CD4-positive, CD25-positive, alpha-beta regulatory T cell (primary cell): Measurements from ENCODE around the gene GGA2. TPM values are rescaled to one million over a fixed set of nuclear protein-coding genes. Genes with fewer than 3 reads are reported as not detected.

Source experiments
- ATAC-seq, 2 donors: fragments of 150-1000 bp; cut with Tn5 transposase; one replicate each; pipeline ENCODE4 v1.10.0; 2021; ENCODE audit warnings: low read depth in 2 of 2, moderate number of reproducible peaks in 2 of 2, moderate library complexity in 1 of 2
- DNase-seq, 3 donors: peaks; one replicate each; pipeline versions ENCODE4 v3.0.0 to v3.0.0-alpha.2; 2012 to 2022; ENCODE audit warnings: mixed read lengths in 1 of 3
- H3K27ac ChIP-seq: one replicate; pipeline ENCODE4 v1.7.0; 2013; ENCODE audit warnings: mild to moderate bottlenecking, low read length; ENCODE audit not compliant: insufficient read depth, poor library complexity, severe bottlenecking
- H3K27me3 ChIP-seq: one replicate; pipeline ENCODE4 v1.7.0; 2013; ENCODE audit warnings: low read length; ENCODE audit not compliant: control insufficient read depth, insufficient read depth
- H3K36me3 ChIP-seq: one replicate; pipeline ENCODE4 v1.7.0; 2013; ENCODE audit warnings: mild to moderate bottlenecking, low read length, moderate library complexity; ENCODE audit not compliant: control insufficient read depth, insufficient read depth
- H3K4me1 ChIP-seq: 2 replicates; pipeline ENCODE4 v1.7.0; 2013; ENCODE audit warnings: mild to moderate bottlenecking, low read length; ENCODE audit not compliant: insufficient read depth, control insufficient read depth, poor library complexity, severe bottlenecking
- H3K4me3 ChIP-seq: one replicate; pipeline ENCODE4 v1.7.0; 2013; ENCODE audit warnings: low read depth, mild to moderate bottlenecking, low read length, moderate library complexity
- H3K9me3 ChIP-seq, 2 experiments: 1 replicate in 1 of 2; 2 replicates in 1 of 2; pipeline ENCODE4 v1.7.0; 2013; ENCODE audit warnings: low read length in 2 of 2, mild to moderate bottlenecking in 1 of 2, moderate library complexity in 1 of 2; ENCODE audit not compliant: control insufficient read depth in 2 of 2
- H3K27ac Mint-ChIP-seq, 3 donors: one replicate each; pipeline ENCODE4 v1.8.0; 2020 to 2022; ENCODE audit warnings: mild to moderate bottlenecking in 3 of 3, mixed read lengths in 3 of 3, moderate library complexity in 2 of 3
- H3K27me3 Mint-ChIP-seq: one replicate; pipeline ENCODE4 v1.8.0; 2022; ENCODE audit warnings: mild to moderate bottlenecking, mixed read lengths
- H3K36me3 Mint-ChIP-seq: one replicate; pipeline ENCODE4 v1.8.0; 2020; ENCODE audit warnings: mixed read lengths
- H3K4me1 Mint-ChIP-seq, 4 donors: one replicate each; pipeline ENCODE4 v1.8.0; 2020 to 2022; ENCODE audit warnings: mixed read lengths in 4 of 4, mild to moderate bottlenecking in 1 of 4
- H3K4me3 Mint-ChIP-seq, 4 donors: one replicate each; pipeline ENCODE4 v1.8.0; 2020 to 2022; ENCODE audit warnings: mild to moderate bottlenecking in 4 of 4, mixed read lengths in 4 of 4, moderate library complexity in 3 of 4
- H3K9me3 Mint-ChIP-seq, 7 donors: one replicate each; pipeline ENCODE4 v1.8.0; 2020 to 2022; ENCODE audit warnings: mixed read lengths in 7 of 7, mild to moderate bottlenecking in 3 of 7, moderate library complexity in 2 of 7
- polyA plus RNA-seq, 4 donors: library from polyadenylated mRNA; unstranded; fragments of 300-500 nt; fragmentation: Illumina TruSeq; gene quantifications; one replicate each; pipeline ENCODE4 v1.2.3, GENCODE V29; 2021
- total RNA-seq: library from RNA; stranded (reverse); gene quantifications from one replicate; pipeline ENCODE4 v1.2.3, GENCODE V29; 2022

Gene GGA2
- total and polyA plus RNA-seq, 5 donors from 2014 or later, result 46.5 to 109 (median 49.7) TPM

DNA sequence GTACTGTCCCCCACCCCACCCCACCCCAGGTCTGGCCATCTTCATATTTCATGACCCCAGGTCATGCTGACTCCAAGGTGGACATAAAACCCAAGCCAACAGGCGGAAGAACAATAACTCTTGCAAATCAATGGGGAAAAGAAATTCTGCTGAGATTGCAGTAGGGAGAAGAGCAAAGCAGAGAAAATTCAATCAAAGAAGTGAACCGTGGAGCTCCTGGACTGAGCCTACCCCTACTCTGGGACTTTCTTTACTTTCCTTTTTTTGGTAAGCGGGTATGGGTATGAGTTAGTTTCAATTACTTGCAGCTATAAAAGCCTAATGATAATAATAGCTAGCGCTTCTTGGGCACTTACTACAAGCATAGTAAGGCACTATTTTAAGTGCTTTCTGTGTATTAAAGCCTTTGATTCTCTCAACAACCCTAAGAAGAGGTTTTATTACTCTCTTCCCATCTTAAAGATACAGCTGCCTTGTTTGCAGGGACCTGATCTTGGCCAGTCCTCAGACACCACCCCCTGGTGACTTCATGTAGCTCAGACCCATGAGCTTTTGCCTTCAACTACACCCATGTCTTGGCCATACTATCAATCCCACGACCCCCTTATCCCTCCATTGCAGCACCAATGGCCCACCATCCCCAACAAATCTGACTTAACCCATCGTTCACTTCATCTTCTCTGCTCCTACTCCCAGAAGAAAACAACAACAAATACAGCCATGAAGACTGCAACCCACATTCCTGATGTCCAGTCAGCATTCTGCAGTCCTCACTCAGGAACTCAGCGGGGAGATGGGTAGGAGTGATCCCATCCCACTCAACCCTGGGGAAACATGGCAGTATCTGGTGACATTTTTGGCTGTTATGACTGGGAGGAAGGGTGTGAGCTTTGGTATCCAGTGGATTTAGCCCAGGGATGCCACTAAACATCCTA lies 4.4 kb downstream of the GGA2 start:
- H3K4me1 ChIP-seq, result peaks cover 48% of the 10 kb centered on the region
- peak overlapping the region in 3 of 4 donors; percentile 39 to 68 (median 64) for H3K4me3 Mint-ChIP-seq
- H3K27ac ChIP-seq, result no peak overlapping the region
- DNase-seq, result no peak
- H3K4me3 ChIP-seq, result peak overlapping the region; percentile 23
- H3K9me3 ChIP-seq, result no peaks in the 10 kb centered on the region
- no peaks in the 10 kb centered on the region for H3K27me3 ChIP-seq
- peaks cover 12% of the 10 kb centered on the region for H3K36me3 Mint-ChIP-seq
- ATAC-seq, result no peak
- peak overlapping the region in 1 of 3 donors; percentile 12 for H3K27ac Mint-ChIP-seq
- peaks cover 10 to 83% (median 64%) of the 10 kb centered on the region in 4 donors for H3K4me1 Mint-ChIP-seq
- peaks cover 0 to 2% (median 0%) of the 10 kb centered on the region in 7 donors for H3K9me3 Mint-ChIP-seq
- H3K36me3 ChIP-seq, result peaks cover 7% of the 10 kb centered on the region
- H3K27me3 Mint-ChIP-seq, result peaks cover 7% of the 10 kb centered on the region

DNA sequence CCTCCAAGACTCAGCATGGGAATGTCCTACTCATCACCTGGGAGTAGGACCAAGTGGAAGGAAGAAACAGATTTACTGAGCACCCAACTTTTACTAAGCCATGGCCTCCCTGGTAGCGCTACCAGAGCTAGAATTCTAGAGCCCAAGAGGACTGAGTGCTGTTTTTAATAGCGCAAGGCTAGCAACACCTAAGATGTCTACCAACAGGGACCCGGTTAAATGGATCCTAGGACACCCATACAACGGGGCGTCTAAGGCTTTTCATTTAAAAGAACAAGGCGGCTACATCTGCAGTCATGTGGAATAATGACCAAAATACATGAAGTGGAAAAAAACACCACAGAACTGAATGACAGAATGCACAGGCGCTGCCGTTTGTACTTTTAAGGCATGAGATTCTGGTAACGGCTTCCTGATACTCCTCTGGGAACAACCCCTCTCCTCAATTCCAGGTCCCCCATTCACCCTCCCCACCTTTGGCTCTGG lies 5.1 kb downstream of the GGA2 start:
- Histone ChIP-seq H3K27ac (no peak overlapping the region), H3K4me1 (peaks cover 41% of the 10 kb centered on the region), H3K4me3 (peak overlapping the region; percentile 31), H3K9me3 (no peaks in the 10 kb centered on the region), H3K27me3 (no peaks in the 10 kb centered on the region), H3K36me3 (peaks cover 7% of the 10 kb centered on the region)
- peaks cover 12% of the 10 kb centered on the region for H3K36me3 Mint-ChIP-seq
- DNase-seq, result no peak
- H3K4me3 Mint-ChIP-seq, result peak overlapping the region; percentile 39 to 88 (median 58)
- H3K9me3 Mint-ChIP-seq, result peaks cover 0 to 2% (median 0%) of the 10 kb centered on the region in 7 donors
- peaks cover 10 to 85% (median 67%) of the 10 kb centered on the region in 4 donors for H3K4me1 Mint-ChIP-seq
- peak overlapping the region in 2 of 3 donors; percentile 62 to 65 for H3K27ac Mint-ChIP-seq
- peaks cover 7% of the 10 kb centered on the region for H3K27me3 Mint-ChIP-seq
- no peak for ATAC-seq

DNA sequence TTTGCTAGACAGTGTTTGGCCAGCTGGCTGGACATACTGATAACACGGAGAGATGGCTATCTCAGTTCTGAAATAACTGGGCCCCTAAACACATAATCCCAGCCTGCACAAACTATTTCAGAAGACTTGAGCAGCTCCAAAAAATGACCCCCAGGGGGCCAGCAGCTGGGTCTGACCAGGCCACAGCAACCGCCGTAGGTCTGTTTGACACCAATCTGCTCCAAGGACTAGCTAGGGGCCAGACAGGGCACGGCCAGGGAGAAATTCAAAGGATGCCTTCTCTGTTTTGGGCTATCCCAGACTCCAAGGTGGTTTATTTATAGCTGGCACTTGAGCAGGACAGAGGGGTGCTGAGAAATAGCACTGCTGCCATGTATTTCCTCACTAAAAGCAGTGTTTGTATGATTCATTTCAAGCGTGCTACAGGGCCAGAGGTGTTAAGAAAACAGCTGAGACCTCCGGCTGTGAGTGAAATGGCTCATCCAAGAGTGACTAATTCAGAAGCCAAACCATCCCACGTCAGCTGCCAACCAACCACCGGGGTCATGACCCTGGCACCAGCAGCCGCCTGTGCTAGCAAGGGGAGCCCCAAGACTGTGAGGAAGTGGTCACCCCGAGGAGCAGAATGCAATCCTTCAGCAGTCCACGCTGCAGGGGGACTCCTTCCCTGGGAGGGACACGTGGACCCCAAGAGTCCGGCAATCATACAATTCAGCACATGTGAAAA lies 5.7 kb downstream of the GGA2 start:
- Histone ChIP-seq H3K27ac (no peak overlapping the region), H3K4me3 (peak overlapping the region; percentile 31), H3K4me1 (peaks cover 39% of the 10 kb centered on the region), H3K36me3 (peaks cover 7% of the 10 kb centered on the region), H3K9me3 (no peaks in the 10 kb centered on the region), H3K27me3 (no peaks in the 10 kb centered on the region)
- Mint-ChIP-seq H3K4me3 (peak overlapping the region; percentile 39 to 88 (median 58)), H3K9me3 (peaks cover 0 to 2% (median 0%) of the 10 kb centered on the region in 7 donors), H3K27me3 (peaks cover 4% of the 10 kb centered on the region), H3K36me3 (peaks cover 12% of the 10 kb centered on the region), H3K27ac (peak overlapping the region; percentile 38 to 65 (median 62)), H3K4me1 (peaks cover 10 to 89% (median 67%) of the 10 kb centered on the region in 4 donors)
- ATAC-seq (peak; percentile 84 to 86), DNase-seq (peak; percentile 23 to 82 (median 32))

DNA sequence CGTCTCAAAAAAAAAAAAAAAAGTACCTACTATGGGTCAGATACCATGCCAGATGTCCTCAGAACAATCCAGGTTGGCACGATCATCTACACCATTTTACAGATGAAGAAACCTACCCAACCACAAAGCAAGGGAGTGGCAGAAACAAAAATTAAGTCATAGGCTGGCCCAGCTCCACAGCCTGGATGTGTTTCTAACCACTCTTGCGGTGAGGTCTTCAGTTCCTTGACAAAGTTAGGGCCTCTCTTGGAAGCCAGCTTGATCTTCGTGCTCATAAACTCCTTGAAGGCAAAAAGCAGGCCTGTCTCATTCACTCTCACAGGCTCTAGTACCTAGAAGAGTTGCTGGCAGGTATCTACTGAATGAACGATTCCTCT lies 6.2 kb downstream of the GGA2 start:
- H3K9me3 ChIP-seq, result no peaks in the 10 kb centered on the region
- no peak for DNase-seq
- H3K4me1 ChIP-seq, result peaks cover 34% of the 10 kb centered on the region
- Mint-ChIP-seq H3K9me3 (peaks cover 0 to 2% (median 0%) of the 10 kb centered on the region in 7 donors), H3K36me3 (peaks cover 12% of the 10 kb centered on the region), H3K27ac (peak overlapping the region in 2 of 3 donors; percentile 6 to 32), H3K4me3 (peak overlapping the region in 1 of 4 donors; percentile 39), H3K4me1 (peaks cover 6 to 84% (median 65%) of the 10 kb centered on the region in 4 donors), H3K27me3 (no peaks in the 10 kb centered on the region)
- no peak overlapping the region for H3K27ac ChIP-seq
- peaks cover 7% of the 10 kb centered on the region for H3K36me3 ChIP-seq
- no peak for ATAC-seq
- no peaks in the 10 kb centered on the region for H3K27me3 ChIP-seq
- H3K4me3 ChIP-seq, result no peak overlapping the region

DNA sequence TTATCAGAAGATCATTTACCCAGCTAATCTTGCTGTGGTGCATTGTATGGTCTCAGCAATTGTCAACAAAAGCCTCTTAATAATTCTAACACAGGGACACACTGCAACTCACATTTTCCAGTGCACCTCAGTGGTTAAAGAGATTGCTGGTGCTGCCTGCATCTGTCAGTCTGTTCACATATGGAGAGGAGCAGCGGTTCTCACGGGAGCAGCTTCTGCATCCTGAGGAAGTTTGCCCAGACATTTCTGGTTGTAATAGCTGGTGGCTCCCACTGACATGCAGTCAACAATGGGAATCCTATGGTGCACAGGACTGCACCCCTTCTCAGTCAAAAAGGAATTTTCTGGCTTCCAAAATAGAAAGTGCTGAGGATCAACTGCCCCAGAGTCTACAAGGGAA lies 7.8 kb downstream of the GGA2 start:
- H3K9me3 ChIP-seq, result no peaks in the 10 kb centered on the region
- peak overlapping the region in 1 of 4 donors; percentile 7 for H3K4me3 Mint-ChIP-seq

DNA sequence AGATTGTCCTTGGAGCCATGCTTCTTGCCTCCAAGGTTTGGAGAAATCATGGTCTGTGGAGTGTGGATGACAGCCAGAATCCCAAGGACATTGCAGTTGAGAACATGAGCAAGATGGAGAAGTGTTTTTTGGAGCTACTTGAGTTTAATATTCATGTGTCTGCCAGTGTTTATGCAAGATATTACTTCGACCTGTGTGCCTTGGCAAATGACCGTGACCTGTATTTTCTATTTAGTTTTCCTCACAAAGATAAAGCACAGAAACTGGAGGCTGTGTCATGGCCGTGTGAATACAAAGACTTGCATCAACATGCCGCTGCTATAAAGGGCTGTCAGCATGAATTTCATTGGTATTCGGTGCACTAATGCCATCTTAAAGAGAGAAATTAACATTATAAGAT lies 9.0 kb downstream of the GGA2 start:
- H3K4me1 Mint-ChIP-seq, result peaks cover 18 to 75% (median 56%) of the 10 kb centered on the region in 4 donors
- H3K4me1 ChIP-seq, result peaks cover 29% of the 10 kb centered on the region
- H3K9me3 Mint-ChIP-seq, result no peaks in the 10 kb centered on the region
- no peak overlapping the region for H3K4me3 Mint-ChIP-seq
- H3K9me3 ChIP-seq, result no peaks in the 10 kb centered on the region
- no peak overlapping the region for H3K27ac Mint-ChIP-seq
- H3K27me3 ChIP-seq, result no peaks in the 10 kb centered on the region
- no peaks in the 10 kb centered on the region for H3K36me3 Mint-ChIP-seq
- H3K27ac ChIP-seq, result no peak overlapping the region
- no peak overlapping the region for H3K4me3 ChIP-seq
- DNase-seq (no peak), ATAC-seq (no peak)
- no peaks in the 10 kb centered on the region for H3K27me3 Mint-ChIP-seq
- H3K36me3 ChIP-seq, result peaks cover 8% of the 10 kb centered on the region

More for the DNA sequence above, 7.8 kb downstream of the GGA2 start:
- Histone ChIP-seq H3K4me1 (peaks cover 27% of the 10 kb centered on the region), H3K27me3 (no peaks in the 10 kb centered on the region), H3K4me3 (no peak overlapping the region), H3K36me3 (peaks cover 11% of the 10 kb centered on the region), H3K27ac (no peak overlapping the region)
- Mint-ChIP-seq H3K4me1 (peaks cover 13 to 80% (median 63%) of the 10 kb centered on the region in 4 donors), H3K9me3 (peaks cover 0 to 2% (median 0%) of the 10 kb centered on the region in 7 donors), H3K36me3 (peaks cover 6% of the 10 kb centered on the region), H3K27ac (no peak overlapping the region), H3K27me3 (no peaks in the 10 kb centered on the region)
- no peak for DNase-seq
- no peak for ATAC-seq

DNA sequence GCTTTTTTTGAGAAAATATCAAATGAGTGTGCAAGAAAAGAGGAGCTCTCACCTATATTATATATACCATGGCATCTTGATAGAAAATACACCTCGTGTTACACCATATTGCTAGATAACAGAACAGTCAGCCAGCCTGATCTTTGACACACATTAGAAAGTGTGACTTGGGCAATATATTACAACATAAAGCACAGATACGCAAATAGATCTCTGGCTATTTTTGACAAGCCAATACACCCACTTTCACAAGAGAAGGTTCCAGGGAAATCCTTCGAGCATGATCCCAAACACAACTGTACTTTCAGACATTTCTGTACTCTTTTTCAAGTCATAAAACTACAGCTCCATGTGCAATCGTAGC lies 9.4 kb downstream of the GGA2 start:
- H3K27ac Mint-ChIP-seq, result no peak overlapping the region
- Histone ChIP-seq H3K9me3 (no peaks in the 10 kb centered on the region), H3K36me3 (peaks cover 8% of the 10 kb centered on the region), H3K27me3 (no peaks in the 10 kb centered on the region), H3K27ac (no peak overlapping the region), H3K4me1 (peaks cover 25% of the 10 kb centered on the region), H3K4me3 (no peak overlapping the region)
- H3K4me3 Mint-ChIP-seq, result peak overlapping the region in 1 of 4 donors; percentile 32
- H3K4me1 Mint-ChIP-seq, result peaks cover 18 to 71% (median 51%) of the 10 kb centered on the region in 4 donors
- no peaks in the 10 kb centered on the region for H3K36me3 Mint-ChIP-seq
- ATAC-seq, result no peak
- DNase-seq, result no peak
- no peaks in the 10 kb centered on the region for H3K9me3 Mint-ChIP-seq
- no peaks in the 10 kb centered on the region for H3K27me3 Mint-ChIP-seq
